IMR-90 (cell line): ENCODE results near the gene CHAC1. TPM values are rescaled to one million over a fixed set of nuclear protein-coding genes. Genes with fewer than 3 reads are reported as not detected.

Experiments
- ATAC-seq: fragments of 200-7000 bp; cut with Tn5 transposase; 2 replicates; pipeline ENCODE4 v1.9.1; 2020; ENCODE audit warnings: low read depth, mild to moderate bottlenecking, moderate library complexity
- BruUV-seq: library from RNA; stranded (reverse); fragments of 400-500 nt; replicated peaks from 2 replicates; lab custom pipeline; 2021; lab: Mats Ljungman, UMichigan
- CTCF ChIA-PET: fragments of 300-600 bp; formaldehyde crosslinking; extraction: SDS; loops from one replicate; lab custom pipeline; 2021; ENCODE audit warnings: antibody characterized with exemption; lab: Yijun Ruan, JAX
- POLR2A ChIA-PET: fragments of 300-600 bp; sonication (Branson Sonifier 250); formaldehyde crosslinking; loops from one replicate; lab custom pipeline; 2022; ENCODE audit warnings: antibody characterized with exemption; ENCODE audit not compliant: unreplicated experiment; lab: Charles Lee
- DNase-seq: peaks from one replicate; pipeline ENCODE4 v3.0.0; 2013
- H2AFZ ChIP-seq: replicated peaks from 2 replicates; pipeline ENCODE3; 2013; ENCODE audit warnings: low read length, mild to moderate bottlenecking; ENCODE audit not compliant: poor library complexity
- H2AK5ac ChIP-seq: 2 replicates; pipeline ENCODE4 v1.6.1; 2013; ENCODE audit warnings: low read depth, low read length, inconsistent platforms
- H2AK9ac ChIP-seq: replicated peaks from 2 replicates; pipeline ENCODE3; 2013; ENCODE audit warnings: mild to moderate bottlenecking, low read depth, low read length, moderate library complexity; ENCODE audit not compliant: poor library complexity
- H2BK120ac ChIP-seq: 2 replicates; pipeline ENCODE4 v1.6.1; 2013; ENCODE audit warnings: low read depth, low read length, inconsistent platforms
- H2BK15ac ChIP-seq: 3 replicates; pipeline ENCODE4 v1.6.1; 2013; ENCODE audit warnings: low read depth, low read length, inconsistent platforms
- H2BK20ac ChIP-seq: 2 replicates; pipeline ENCODE4 v1.6.1; 2013; ENCODE audit warnings: low read depth, mild to moderate bottlenecking, inconsistent platforms, low read length, moderate library complexity
- H2BK5ac ChIP-seq: 2 replicates; pipeline ENCODE4 v1.6.1; 2013; ENCODE audit warnings: mild to moderate bottlenecking, low read depth, low read length, inconsistent platforms; ENCODE audit not compliant: poor library complexity, severe bottlenecking
- H3K14ac ChIP-seq: replicated peaks from 2 replicates; pipeline ENCODE4 v1.6.1; 2013; ENCODE audit warnings: low read depth, low read length, inconsistent platforms
- H3K18ac ChIP-seq: 2 replicates; pipeline ENCODE4 v1.6.1; 2013; ENCODE audit warnings: low read depth, low read length, control low read depth
- H3K23ac ChIP-seq: 2 replicates; pipeline ENCODE4 v1.6.1; 2013; ENCODE audit warnings: low read depth, low read length, inconsistent platforms
- H3K27ac ChIP-seq: 2 replicates; pipeline ENCODE4 v1.5.1; 2013; ENCODE audit warnings: mild to moderate bottlenecking, control low read depth, low read length; ENCODE audit not compliant: insufficient read depth
- H3K27me3 ChIP-seq: 2 replicates; pipeline ENCODE4 v1.6.1; 2013; ENCODE audit warnings: low read length; ENCODE audit not compliant: control insufficient read depth, insufficient read depth
- H3K36me3 ChIP-seq: 2 replicates; pipeline ENCODE4 v1.6.1; 2013; ENCODE audit warnings: low read length, mixed read lengths; ENCODE audit not compliant: control insufficient read depth, insufficient read depth
- H3K4ac ChIP-seq: 2 replicates; pipeline ENCODE4 v1.6.1; 2013; ENCODE audit warnings: low read depth, low read length, inconsistent platforms
- H3K4me1 ChIP-seq: 2 replicates; pipeline ENCODE4 v1.6.1; 2013; ENCODE audit warnings: low read length, mixed read lengths; ENCODE audit not compliant: control insufficient read depth, insufficient read depth
- H3K4me2 ChIP-seq: 2 replicates; pipeline ENCODE4 v1.6.1; 2013; ENCODE audit warnings: low read depth, mild to moderate bottlenecking, control low read depth, low read length, moderate library complexity
- H3K4me3 ChIP-seq: 2 replicates; pipeline ENCODE4 v1.5.1; 2013; ENCODE audit warnings: low read depth, mild to moderate bottlenecking, control low read depth, low read length, moderate library complexity; ENCODE audit not compliant: insufficient read depth
- H3K56ac ChIP-seq: 2 replicates; pipeline ENCODE4 v1.6.1; 2013; ENCODE audit warnings: low read length, inconsistent platforms; ENCODE audit not compliant: insufficient read depth; ENCODE audit errors: extremely low read depth
- H3K79me1 ChIP-seq, 2 experiments: 2 replicates each; pipeline ENCODE4 v1.6.1; 2013; ENCODE audit warnings: low read length in 2 of 2, inconsistent platforms in 1 of 2, low read depth in 1 of 2
- H3K9ac ChIP-seq: 2 replicates; pipeline ENCODE4 v1.6.1; 2013; ENCODE audit warnings: low read depth, low read length, control low read depth
- H3K9me1 ChIP-seq: 2 replicates; pipeline ENCODE4 v1.6.1; 2013; ENCODE audit warnings: low read length, inconsistent platforms; ENCODE audit not compliant: insufficient read depth
- H3K9me3 ChIP-seq: 2 replicates; pipeline ENCODE4 v1.6.1; 2013; ENCODE audit warnings: low read length; ENCODE audit not compliant: control insufficient read depth, insufficient read depth
- H4K20me1 ChIP-seq: 2 replicates; pipeline ENCODE4 v1.6.1; 2013; ENCODE audit warnings: low read length, inconsistent platforms; ENCODE audit not compliant: insufficient read depth
- H4K5ac ChIP-seq: 2 replicates; pipeline ENCODE4 v1.6.1; 2013; ENCODE audit warnings: mild to moderate bottlenecking, low read depth, low read length, control low read depth
- H4K8ac ChIP-seq, 2 experiments: 2 replicates each; pipeline ENCODE4 v1.6.1; 2013; ENCODE audit warnings: low read depth in 2 of 2, low read length in 2 of 2, control low read depth in 1 of 2, inconsistent platforms in 1 of 2
- H4K91ac ChIP-seq: 2 replicates; pipeline ENCODE4 v1.6.1; 2013; ENCODE audit warnings: low read depth, low read length, inconsistent platforms; ENCODE audit not compliant: insufficient read depth
- FOS ChIP-seq: fragments of 150-350 bp; IDR thresholded peaks from 2 replicates; pipeline ENCODE4 v1.6.1; 2016; ENCODE audit warnings: low read depth, low read length
- RCOR1 ChIP-seq: IDR thresholded peaks from 2 replicates; pipeline ENCODE4 v1.6.1; 2012; ENCODE audit warnings: mild to moderate bottlenecking, low read length, improper control_type of control experiment; ENCODE audit not compliant: insufficient replicate concordance
- RFX5 ChIP-seq: IDR thresholded peaks from 2 replicates; pipeline ENCODE4 v1.8.0; 2012; ENCODE audit warnings: low read depth, mild to moderate bottlenecking, low read length, moderate library complexity
- WGBS, 2 experiments: methylation state at CpG; one replicate each; pipeline versions ENCODE4 v1.1.5 to v1.1.7; 2013; ENCODE audit warnings: missing lambda C conversion rate in 2 of 2; ENCODE audit not compliant: insufficient read length in 1 of 2; ENCODE audit errors: extremely low coverage in 2 of 2; 5-methylcytosine and 5-hydroxymethylcytosine counted together
- dilution Hi-C: fragments of 300-500 bp; cut with HindIII; formaldehyde crosslinking; loops from one replicate; pipeline ENCODE4 v1.14.3; 2018; ENCODE audit warnings: low sequenced_read_pairs; ENCODE audit not compliant: unreplicated experiment
- in situ Hi-C: fragments of 300-500 bp; cut with MboI; formaldehyde crosslinking; loops from 3 replicates; pipeline ENCODE4 v1.14.3; 2019; ENCODE audit warnings: low sequenced_read_pairs, inconsistent platforms, mixed read lengths
- intact Hi-C: fragments of 100-400 bp; cut with micrococcal nuclease; formaldehyde crosslinking; loops from 2 replicates; pipeline ENCODE4 v1.10.0; 2022
- polyA plus RNA-seq, 3 experiments: library from polyadenylated mRNA; depleted of rRNA; stranded (reverse); fragments of >200 nt; gene quantifications; 2 replicates each; pipeline ENCODE4 v1.2.3, GENCODE V29; 2012; ENCODE audit warnings: low replicate concordance in 1 of 3
- total RNA-seq: library from RNA; depleted of rRNA; stranded (reverse); fragments of >200 nt; gene quantifications from 2 replicates; pipeline ENCODE4 v1.2.3, GENCODE V29; 2012

CHAC1 gene
- total and polyA plus RNA-seq, 2 of the 4 experiments (the other 2 are of a cell fraction): 51.3 to 77.8 TPM

DNA sequence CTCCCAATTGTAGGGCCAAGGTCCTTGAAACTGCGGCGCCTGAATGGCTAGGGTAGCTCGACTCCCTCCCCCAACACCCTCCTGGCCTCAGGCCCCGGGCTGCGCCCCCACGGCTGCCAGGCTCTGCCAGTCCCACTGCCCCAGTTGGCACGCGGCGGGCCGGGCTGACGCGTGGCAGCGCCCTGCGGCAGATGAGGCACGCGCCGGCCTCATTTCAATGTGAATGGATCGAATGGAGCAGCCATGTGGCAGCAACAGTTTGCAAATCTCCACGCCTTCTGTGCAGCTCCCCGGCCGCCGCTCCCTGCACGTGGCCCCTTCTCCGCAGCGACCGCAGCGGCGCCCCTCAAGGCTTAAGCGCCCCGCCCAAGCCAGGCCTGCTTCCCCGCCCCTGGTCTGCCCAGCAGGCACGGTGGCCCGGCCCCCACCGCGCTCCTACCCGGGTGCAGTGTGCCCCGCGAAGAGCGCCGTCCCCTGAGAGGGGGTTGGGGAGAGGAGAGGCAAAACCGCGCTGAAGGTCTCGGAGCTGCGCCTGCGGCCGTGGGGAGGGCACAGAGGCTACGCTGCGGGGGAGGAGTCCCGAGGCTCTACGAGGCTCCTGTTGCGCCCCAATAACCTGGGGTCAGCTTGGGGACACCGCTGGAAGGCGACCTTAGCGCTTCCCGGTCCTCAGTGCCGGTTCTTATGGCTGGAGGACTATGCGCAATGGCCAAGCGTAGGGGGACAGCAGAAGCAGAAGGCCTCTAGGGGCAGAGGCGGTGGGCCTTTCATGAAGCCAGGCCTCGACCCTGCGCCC lies 27.2 kb upstream of the CHAC1 start:
- Histone ChIP-seq H3K14ac (no peak overlapping the region), H3K9me1 (no peaks in the 10 kb centered on the region), H3K79me1 (peaks cover 0 to 12% of the 10 kb centered on the region in 2 experiments; a peak in 2 of 4 replicates), H2BK5ac (no peak overlapping the region), H3K9me3 (no peaks in the 10 kb centered on the region), H3K23ac (no peak overlapping the region), H2AK9ac (no peak overlapping the region), H4K5ac (no peak overlapping the region), H2AK5ac (no peak overlapping the region), H3K9ac (no peak overlapping the region), H2AFZ (peak overlapping the region; percentile 82), H3K18ac (no peak overlapping the region), H3K4ac (no peak overlapping the region), H2BK15ac (no peak overlapping the region), H4K20me1 (peaks cover 19% of the 10 kb centered on the region), H3K27me3 (peaks cover 26% of the 10 kb centered on the region), H3K4me3 (no peak overlapping the region; the same call in 1 of the 2 replicates), H3K36me3 (no peaks in the 10 kb centered on the region), H3K56ac (no peak overlapping the region), H2BK20ac (no peak overlapping the region), H2BK120ac (no peak overlapping the region), H4K8ac (no peak overlapping the region), H4K91ac (no peak overlapping the region), H3K27ac (no peak overlapping the region), H3K4me2 (peak overlapping the region; percentile 26; the same call in 1 of the 2 replicates), H3K4me1 (peaks cover 9% of the 10 kb centered on the region)
- TF ChIP-seq FOS (no peak), RCOR1 (no peak), RFX5 (no peak)
- dilution Hi-C loops: no loop called here
- 18% methylated on average over 25 of the region's 61 CpGs; no CpG with 5 or more reads in 1 of the 2 experiments for WGBS, 2 experiments
- POLR2A ChIA-PET: no interaction called here
- ATAC-seq (no peak; the same call in 1 of the 2 replicates), DNase-seq (no peak)
- BruUV-seq: no TSS peak
- in situ Hi-C loops: no loop called here
- intact Hi-C loops: no loop called here
- CTCF ChIA-PET: no interaction called here
